ENCODE data around the gene PITPNB.

The PITPNB gene

GRCh38 chr22:27851974-27852746, 66.9 kb downstream of the PITPNB start:
- DNase-seq: no peak

DNA sequence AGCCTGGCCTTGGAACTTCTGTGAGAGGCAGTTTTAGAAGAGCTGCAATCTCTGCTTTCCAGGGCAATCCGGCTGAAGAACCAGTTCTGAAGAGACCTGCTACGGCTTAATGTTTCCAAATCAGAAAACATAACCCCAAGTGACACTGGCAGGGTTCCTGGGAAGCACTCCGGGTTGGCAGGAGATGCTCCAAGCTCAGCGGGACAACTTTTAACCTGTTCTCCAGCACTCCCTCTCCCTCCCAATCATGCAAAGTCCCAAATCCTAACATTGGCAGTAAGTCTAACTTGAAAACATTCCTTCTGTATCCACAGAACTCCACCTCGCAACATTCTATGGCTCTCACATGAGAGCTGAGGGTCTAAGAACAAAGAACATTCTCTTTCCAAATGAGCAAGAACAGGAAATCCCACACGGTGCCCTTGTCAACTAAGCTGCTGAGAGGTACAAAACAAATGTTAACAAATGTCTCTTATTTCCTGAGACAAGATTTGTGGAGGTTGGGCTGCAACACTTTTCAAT, 69.0 kb downstream of the PITPNB start:
- DNase-seq: no peak

DNA sequence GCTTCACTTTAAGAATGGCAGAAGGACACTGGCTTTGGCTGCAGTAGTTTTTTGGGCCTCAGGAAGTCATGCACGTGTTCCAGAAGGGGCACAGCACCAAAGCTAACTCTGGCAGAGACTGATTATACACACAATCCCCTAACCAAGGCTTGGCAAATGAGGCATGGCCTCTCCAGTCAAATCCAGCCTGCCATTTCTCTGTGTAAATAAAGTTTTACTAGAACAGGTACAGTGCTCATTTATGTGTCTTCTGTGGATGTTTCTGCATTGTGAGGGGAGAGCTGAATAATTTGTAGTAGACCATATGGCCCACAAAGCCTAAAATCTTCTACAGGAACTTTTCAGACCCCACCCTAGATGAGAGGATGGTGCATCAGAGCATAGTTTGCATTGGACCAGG, 71.1 kb downstream of the PITPNB start:
- no peak for DNase-seq

DNA sequence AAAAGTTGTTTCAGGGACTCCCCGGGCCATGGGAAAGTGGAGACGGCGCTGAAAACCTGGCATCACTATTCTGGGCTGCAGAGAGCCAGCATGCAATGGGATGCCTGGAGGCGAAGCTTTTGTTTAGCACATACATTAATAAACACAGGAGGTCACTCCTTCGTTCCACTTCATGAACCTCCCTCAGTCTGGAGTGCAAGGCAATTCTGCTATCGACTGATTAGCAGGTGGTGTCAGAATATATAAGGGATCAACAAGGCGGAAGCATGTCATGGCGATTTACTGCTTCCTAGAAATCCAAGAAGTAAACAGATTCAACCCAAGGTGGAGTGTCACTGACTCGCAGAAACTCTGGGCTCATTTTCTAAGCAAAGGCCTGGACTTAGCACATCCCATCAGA, 72.1 kb downstream of the PITPNB start:
- no peak for DNase-seq

- no peak for DNase-seq
Measured at GRCh38 chr22:27846248-27846757, 72.8 kb downstream of the PITPNB start.

DNA sequence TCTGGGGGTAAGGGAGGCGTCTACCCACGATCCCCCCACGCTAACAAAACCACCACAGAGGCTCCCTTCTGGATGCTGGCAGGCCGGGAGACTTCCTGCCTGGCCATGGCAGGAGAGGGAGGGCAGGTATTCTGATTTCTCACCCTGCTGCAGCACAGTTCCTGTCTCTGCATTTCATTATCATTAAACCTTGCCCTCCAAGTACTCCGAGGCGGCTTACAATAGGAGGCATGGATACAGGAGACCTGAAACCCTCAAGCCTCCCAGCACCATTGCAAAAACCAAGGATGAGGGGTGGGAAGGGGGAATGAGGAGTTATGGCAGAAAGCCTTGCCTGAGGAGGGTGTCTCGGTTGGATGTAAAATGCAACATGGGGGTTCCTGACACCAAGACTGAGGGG, 73.4 kb downstream of the PITPNB start:
- DNase-seq: no peak

- no peak for DNase-seq
Measured at GRCh38 chr22:27844656-27845591, 74.1 kb downstream of the PITPNB start.

DNA sequence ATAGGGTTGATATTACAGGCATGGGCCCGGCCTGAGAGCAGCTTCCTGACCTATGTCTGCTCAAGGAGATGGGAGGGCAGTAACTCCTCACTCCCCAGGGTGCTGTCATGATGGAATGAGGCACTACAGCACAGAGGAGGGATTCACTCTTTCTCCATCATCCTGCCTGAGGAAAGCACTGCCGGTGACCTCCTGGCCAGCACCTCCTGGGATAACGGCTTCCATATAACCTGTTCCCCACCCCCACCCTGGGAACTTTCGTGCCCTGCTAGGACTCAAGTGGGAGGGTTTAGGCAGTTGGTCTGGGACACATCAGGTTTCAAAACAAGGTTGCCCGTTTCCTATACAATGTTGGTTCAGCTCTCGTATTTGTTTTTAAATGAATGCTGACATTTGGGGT, 74.8 kb downstream of the PITPNB start:
- DNase-seq: no peak

GRCh38 chr22:27843441-27843840, 75.6 kb downstream of the PITPNB start:
- no peak for DNase-seq

DNA sequence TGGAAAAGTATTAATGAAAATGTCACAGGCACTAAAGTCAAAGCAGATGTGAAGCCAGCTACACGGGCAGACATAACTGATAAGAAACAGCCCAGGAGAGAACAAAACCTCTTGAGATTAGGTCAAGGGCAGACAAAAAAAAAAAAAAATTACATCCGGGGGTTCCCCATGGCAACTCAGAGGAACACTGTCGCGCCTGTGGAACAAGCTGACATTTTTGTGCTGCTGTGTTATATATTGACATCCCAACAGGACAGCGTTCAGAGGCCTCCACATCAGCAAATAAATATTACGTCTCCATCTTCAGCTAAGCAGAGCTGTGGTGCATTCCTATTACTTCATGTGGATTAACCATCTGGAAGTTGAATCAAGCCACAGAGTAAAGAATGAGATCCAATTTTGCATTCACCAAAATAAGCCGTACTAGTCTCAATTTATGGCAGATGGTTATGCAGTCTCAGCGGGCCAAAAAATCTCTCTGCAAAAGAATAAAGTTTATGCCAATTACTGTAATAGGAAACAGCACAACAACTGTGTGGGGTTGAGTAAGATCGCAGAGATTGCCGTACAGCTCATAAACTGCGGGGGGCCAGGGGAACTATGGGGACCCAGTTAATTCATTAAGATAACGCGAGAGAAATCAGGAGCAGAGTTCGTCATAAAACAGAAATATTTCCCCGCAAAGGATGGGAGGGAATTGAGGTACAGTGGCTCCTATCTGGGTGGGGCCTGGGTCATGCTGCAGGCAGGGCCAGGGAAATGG, 76.2 kb downstream of the PITPNB start:
- peak; percentile 59 for DNase-seq

- DNase-seq: no peak
Measured at GRCh38 chr22:27842201-27842600, 76.9 kb downstream of the PITPNB start.

GRCh38 chr22:27840436-27840835, 78.6 kb downstream of the PITPNB start:
- no peak for DNase-seq

DNA sequence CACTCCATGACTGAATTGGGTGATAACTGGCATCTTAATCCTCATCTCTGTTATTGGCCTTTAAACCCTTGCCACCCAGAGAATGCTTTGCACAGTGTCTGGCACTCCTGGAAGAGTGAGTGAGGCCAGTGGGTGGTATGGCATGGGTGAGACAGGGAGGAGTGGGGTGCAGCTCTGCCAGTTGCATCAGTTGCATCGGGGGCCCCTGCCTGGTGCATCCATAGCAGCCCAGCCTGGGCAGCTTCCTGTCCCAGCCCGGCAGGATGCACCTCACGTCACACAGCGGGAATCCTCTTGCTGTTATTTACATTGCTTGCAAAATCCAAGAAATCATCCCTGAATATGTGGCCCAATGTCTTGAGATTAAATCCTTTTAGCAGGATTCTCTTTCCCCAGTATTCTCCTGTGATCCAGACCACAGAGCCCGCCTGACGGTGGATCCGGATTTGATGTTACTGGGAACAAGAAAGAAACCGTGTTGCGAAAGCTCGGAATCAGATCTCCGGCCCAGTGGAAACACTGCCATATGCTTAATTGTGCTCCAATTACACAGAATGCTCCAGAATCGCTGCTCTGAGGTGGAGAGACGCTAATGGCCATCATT, 79.9 kb downstream of the PITPNB start:
- no peak for DNase-seq

DNA sequence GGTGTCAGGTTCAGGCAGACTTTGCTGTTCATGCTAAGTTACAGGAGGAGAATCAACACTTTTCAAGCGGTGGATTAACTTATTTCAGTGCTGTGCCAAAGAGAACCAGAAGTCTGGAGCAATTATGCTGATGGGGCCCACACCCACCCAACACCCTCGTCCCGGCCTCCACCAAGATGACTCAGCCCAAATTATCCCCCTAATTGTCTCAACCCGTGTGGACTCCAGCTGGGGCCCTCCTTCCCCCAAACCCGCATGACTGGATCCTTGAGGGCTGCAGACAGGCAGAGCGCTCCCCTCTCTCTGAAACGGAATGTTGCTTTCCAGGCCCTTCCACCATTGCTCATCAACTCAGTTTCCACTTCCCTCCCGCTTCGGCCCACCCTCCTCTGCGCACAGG, 82.9 kb downstream of the PITPNB start:
- DNase-seq: no peak

- no peak for DNase-seq
Measured at GRCh38 chr22:27835446-27835845, 83.6 kb downstream of the PITPNB start.

GRCh38 chr22:27834364-27835185, 84.5 kb downstream of the PITPNB start:
- no peak for DNase-seq

GRCh38 chr22:27833803-27834202, 85.3 kb downstream of the PITPNB start:
- no peak for DNase-seq

DNA sequence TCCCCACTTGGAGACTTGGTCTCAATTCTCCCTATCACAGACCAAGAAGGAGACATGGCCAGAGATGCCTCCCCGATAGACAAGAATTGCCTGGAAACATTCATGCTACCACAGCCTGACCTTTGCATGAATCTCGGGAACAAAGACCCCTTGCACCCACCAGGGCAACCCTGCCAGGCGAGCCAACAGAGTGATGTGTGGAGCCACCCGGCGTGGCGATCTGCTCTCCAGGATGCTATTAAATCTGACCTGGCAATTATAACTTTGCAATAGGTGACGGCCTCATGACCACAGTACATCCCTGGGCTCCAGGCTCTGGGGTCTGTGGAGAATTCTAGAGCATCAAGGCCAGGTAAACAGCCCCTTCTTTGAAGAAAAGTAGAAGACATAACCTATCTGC, 86.5 kb downstream of the PITPNB start:
- no peak for DNase-seq

DNA sequence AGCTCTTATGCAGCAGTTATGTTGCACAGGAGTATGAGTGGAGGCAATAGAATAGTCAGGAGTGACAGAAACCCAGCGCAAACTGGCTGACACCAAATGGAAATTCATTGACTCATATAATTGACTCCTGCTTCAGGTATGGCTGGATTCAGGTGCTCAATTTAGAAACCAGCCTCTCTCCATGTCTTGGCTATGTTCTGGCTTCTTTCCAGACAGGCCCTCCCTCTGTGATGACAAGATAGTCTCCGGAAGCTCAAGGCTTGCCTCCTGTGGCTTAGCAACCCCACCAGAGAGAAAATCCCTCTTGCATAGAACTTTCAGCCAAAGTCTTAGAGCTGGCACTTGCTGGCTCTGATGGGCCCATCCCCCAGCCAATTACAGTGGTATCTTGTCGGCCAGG, 89.4 kb downstream of the PITPNB start:
- no peak for DNase-seq

DNA sequence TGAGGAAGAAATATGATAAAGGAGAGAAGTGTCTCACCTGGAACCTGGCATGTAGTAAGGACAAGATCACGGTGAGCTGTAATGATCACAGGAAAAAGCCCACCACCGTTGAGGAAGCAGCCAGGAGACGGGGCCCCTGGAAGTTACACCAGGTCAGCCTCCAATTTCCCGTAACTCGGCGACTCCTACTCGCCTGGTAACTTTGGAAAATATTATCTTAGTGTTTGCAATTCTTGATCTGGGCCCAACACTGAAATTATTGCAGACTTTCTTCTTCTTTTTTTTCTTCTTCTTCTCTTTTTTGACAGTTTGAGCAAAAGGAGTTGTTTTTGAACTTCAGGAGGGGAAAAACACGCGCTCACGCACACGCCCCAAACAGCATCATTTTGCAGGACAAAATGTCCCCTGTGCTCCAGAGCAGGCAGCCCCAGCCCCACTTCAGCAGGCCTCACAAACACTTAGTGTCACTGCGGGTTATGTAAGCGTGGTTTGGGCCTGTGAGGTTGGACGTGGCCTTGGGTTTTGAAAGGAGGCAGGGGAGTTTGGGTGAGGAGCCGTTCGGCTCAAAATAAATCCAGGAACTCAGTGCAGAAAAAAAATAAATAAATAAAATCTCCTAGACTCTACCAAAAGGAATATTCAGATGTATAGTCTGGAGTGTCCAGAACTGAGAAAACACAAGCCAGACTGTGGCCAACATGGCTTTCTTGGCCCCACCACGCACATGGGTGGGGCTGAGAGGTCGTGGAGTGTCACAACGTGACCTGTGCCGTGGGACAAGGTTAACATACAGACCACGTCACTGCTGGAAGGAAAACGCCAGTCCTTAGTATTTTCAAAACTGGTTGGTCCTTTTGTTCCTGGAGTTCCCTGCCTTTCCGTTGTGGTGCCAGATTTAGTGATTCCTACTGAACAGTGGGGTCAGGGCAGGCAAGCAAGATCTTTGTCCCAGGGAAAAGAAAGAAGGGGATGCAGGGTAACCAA, 91.2 kb downstream of the PITPNB start:
- no peak for DNase-seq

Data from NCI-H2171 treated with DMSO at 0.1 percent for 48 hours (cell line).